IMR-90 (cell line): Measurements from ENCODE around the gene MGAT1. TPM values are rescaled to one million over a fixed set of nuclear protein-coding genes. Genes with fewer than 3 reads are reported as not detected.

Experiments used
- ATAC-seq: fragments of 200-7000 bp; cut with Tn5 transposase; 2 replicates; pipeline ENCODE4 v1.9.1; 2020; ENCODE audit warnings: low read depth, mild to moderate bottlenecking, moderate library complexity
- BruUV-seq: library from RNA; stranded (reverse); fragments of 400-500 nt; replicated peaks from 2 replicates; lab custom pipeline; 2021; lab: Mats Ljungman, UMichigan
- CTCF ChIA-PET: fragments of 300-600 bp; formaldehyde crosslinking; extraction: SDS; loops from one replicate; lab custom pipeline; 2021; ENCODE audit warnings: antibody characterized with exemption; lab: Yijun Ruan, JAX
- POLR2A ChIA-PET: fragments of 300-600 bp; sonication (Branson Sonifier 250); formaldehyde crosslinking; loops from one replicate; lab custom pipeline; 2022; ENCODE audit warnings: antibody characterized with exemption; ENCODE audit not compliant: unreplicated experiment; lab: Charles Lee
- DNase-seq: peaks from one replicate; pipeline ENCODE4 v3.0.0; 2013
- H2AFZ ChIP-seq: replicated peaks from 2 replicates; pipeline ENCODE3; 2013; ENCODE audit warnings: low read length, mild to moderate bottlenecking; ENCODE audit not compliant: poor library complexity
- H2AK5ac ChIP-seq: 2 replicates; pipeline ENCODE4 v1.6.1; 2013; ENCODE audit warnings: low read depth, low read length, inconsistent platforms
- H2AK9ac ChIP-seq: replicated peaks from 2 replicates; pipeline ENCODE3; 2013; ENCODE audit warnings: mild to moderate bottlenecking, low read depth, low read length, moderate library complexity; ENCODE audit not compliant: poor library complexity
- H2BK120ac ChIP-seq: 2 replicates; pipeline ENCODE4 v1.6.1; 2013; ENCODE audit warnings: low read depth, low read length, inconsistent platforms
- H2BK15ac ChIP-seq: 3 replicates; pipeline ENCODE4 v1.6.1; 2013; ENCODE audit warnings: low read depth, low read length, inconsistent platforms
- H2BK20ac ChIP-seq: 2 replicates; pipeline ENCODE4 v1.6.1; 2013; ENCODE audit warnings: low read depth, mild to moderate bottlenecking, inconsistent platforms, low read length, moderate library complexity
- H2BK5ac ChIP-seq: 2 replicates; pipeline ENCODE4 v1.6.1; 2013; ENCODE audit warnings: mild to moderate bottlenecking, low read depth, low read length, inconsistent platforms; ENCODE audit not compliant: poor library complexity, severe bottlenecking
- H3K14ac ChIP-seq: replicated peaks from 2 replicates; pipeline ENCODE4 v1.6.1; 2013; ENCODE audit warnings: low read depth, low read length, inconsistent platforms
- H3K18ac ChIP-seq: 2 replicates; pipeline ENCODE4 v1.6.1; 2013; ENCODE audit warnings: low read depth, low read length, control low read depth
- H3K23ac ChIP-seq: 2 replicates; pipeline ENCODE4 v1.6.1; 2013; ENCODE audit warnings: low read depth, low read length, inconsistent platforms
- H3K27ac ChIP-seq: 2 replicates; pipeline ENCODE4 v1.5.1; 2013; ENCODE audit warnings: mild to moderate bottlenecking, control low read depth, low read length; ENCODE audit not compliant: insufficient read depth
- H3K27me3 ChIP-seq: 2 replicates; pipeline ENCODE4 v1.6.1; 2013; ENCODE audit warnings: low read length; ENCODE audit not compliant: control insufficient read depth, insufficient read depth
- H3K36me3 ChIP-seq: 2 replicates; pipeline ENCODE4 v1.6.1; 2013; ENCODE audit warnings: low read length, mixed read lengths; ENCODE audit not compliant: control insufficient read depth, insufficient read depth
- H3K4ac ChIP-seq: 2 replicates; pipeline ENCODE4 v1.6.1; 2013; ENCODE audit warnings: low read depth, low read length, inconsistent platforms
- H3K4me1 ChIP-seq: 2 replicates; pipeline ENCODE4 v1.6.1; 2013; ENCODE audit warnings: low read length, mixed read lengths; ENCODE audit not compliant: control insufficient read depth, insufficient read depth
- H3K4me2 ChIP-seq: 2 replicates; pipeline ENCODE4 v1.6.1; 2013; ENCODE audit warnings: low read depth, mild to moderate bottlenecking, control low read depth, low read length, moderate library complexity
- H3K4me3 ChIP-seq: 2 replicates; pipeline ENCODE4 v1.5.1; 2013; ENCODE audit warnings: low read depth, mild to moderate bottlenecking, control low read depth, low read length, moderate library complexity; ENCODE audit not compliant: insufficient read depth
- H3K56ac ChIP-seq: 2 replicates; pipeline ENCODE4 v1.6.1; 2013; ENCODE audit warnings: low read length, inconsistent platforms; ENCODE audit not compliant: insufficient read depth; ENCODE audit errors: extremely low read depth
- H3K79me1 ChIP-seq, 2 experiments: 2 replicates each; pipeline ENCODE4 v1.6.1; 2013; ENCODE audit warnings: low read length in 2 of 2, inconsistent platforms in 1 of 2, low read depth in 1 of 2
- H3K9ac ChIP-seq: 2 replicates; pipeline ENCODE4 v1.6.1; 2013; ENCODE audit warnings: low read depth, low read length, control low read depth
- H3K9me1 ChIP-seq: 2 replicates; pipeline ENCODE4 v1.6.1; 2013; ENCODE audit warnings: low read length, inconsistent platforms; ENCODE audit not compliant: insufficient read depth
- H3K9me3 ChIP-seq: 2 replicates; pipeline ENCODE4 v1.6.1; 2013; ENCODE audit warnings: low read length; ENCODE audit not compliant: control insufficient read depth, insufficient read depth
- H4K20me1 ChIP-seq: 2 replicates; pipeline ENCODE4 v1.6.1; 2013; ENCODE audit warnings: low read length, inconsistent platforms; ENCODE audit not compliant: insufficient read depth
- H4K5ac ChIP-seq: 2 replicates; pipeline ENCODE4 v1.6.1; 2013; ENCODE audit warnings: mild to moderate bottlenecking, low read depth, low read length, control low read depth
- H4K8ac ChIP-seq, 2 experiments: 2 replicates each; pipeline ENCODE4 v1.6.1; 2013; ENCODE audit warnings: low read depth in 2 of 2, low read length in 2 of 2, control low read depth in 1 of 2, inconsistent platforms in 1 of 2
- H4K91ac ChIP-seq: 2 replicates; pipeline ENCODE4 v1.6.1; 2013; ENCODE audit warnings: low read depth, low read length, inconsistent platforms; ENCODE audit not compliant: insufficient read depth
- CEBPB ChIP-seq: IDR thresholded peaks from 2 replicates; pipeline ENCODE4 v1.6.1; 2012; ENCODE audit warnings: low read depth, low read length, improper control_type of control experiment
- CHD1 ChIP-seq: IDR thresholded peaks from 2 replicates; pipeline ENCODE4 v1.6.1; 2012; ENCODE audit warnings: low read depth, low read length, improper control_type of control experiment
- NFE2L2 ChIP-seq: fragments of 150-350 bp; IDR thresholded peaks from 2 replicates; pipeline ENCODE4 v1.6.1; 2016; ENCODE audit warnings: low read depth, mild to moderate bottlenecking, low read length
- WGBS, 2 experiments: methylation state at CpG; one replicate each; pipeline versions ENCODE4 v1.1.5 to v1.1.7; 2013; ENCODE audit warnings: missing lambda C conversion rate in 2 of 2; ENCODE audit not compliant: insufficient read length in 1 of 2; ENCODE audit errors: extremely low coverage in 2 of 2; 5-methylcytosine and 5-hydroxymethylcytosine counted together
- dilution Hi-C: fragments of 300-500 bp; cut with HindIII; formaldehyde crosslinking; loops from one replicate; pipeline ENCODE4 v1.14.3; 2018; ENCODE audit warnings: low sequenced_read_pairs; ENCODE audit not compliant: unreplicated experiment
- in situ Hi-C: fragments of 300-500 bp; cut with MboI; formaldehyde crosslinking; loops from 3 replicates; pipeline ENCODE4 v1.14.3; 2019; ENCODE audit warnings: low sequenced_read_pairs, inconsistent platforms, mixed read lengths
- intact Hi-C: fragments of 100-400 bp; cut with micrococcal nuclease; formaldehyde crosslinking; loops from 2 replicates; pipeline ENCODE4 v1.10.0; 2022
- polyA plus RNA-seq, 3 experiments: library from polyadenylated mRNA; depleted of rRNA; stranded (reverse); fragments of >200 nt; gene quantifications; 2 replicates each; pipeline ENCODE4 v1.2.3, GENCODE V29; 2012; ENCODE audit warnings: low replicate concordance in 1 of 3
- total RNA-seq: library from RNA; depleted of rRNA; stranded (reverse); fragments of >200 nt; gene quantifications from 2 replicates; pipeline ENCODE4 v1.2.3, GENCODE V29; 2012

Gene MGAT1
- total and polyA plus RNA-seq, 2 of the 4 experiments (the other 2 are of a cell fraction) = 56.3 to 141 TPM

DNA sequence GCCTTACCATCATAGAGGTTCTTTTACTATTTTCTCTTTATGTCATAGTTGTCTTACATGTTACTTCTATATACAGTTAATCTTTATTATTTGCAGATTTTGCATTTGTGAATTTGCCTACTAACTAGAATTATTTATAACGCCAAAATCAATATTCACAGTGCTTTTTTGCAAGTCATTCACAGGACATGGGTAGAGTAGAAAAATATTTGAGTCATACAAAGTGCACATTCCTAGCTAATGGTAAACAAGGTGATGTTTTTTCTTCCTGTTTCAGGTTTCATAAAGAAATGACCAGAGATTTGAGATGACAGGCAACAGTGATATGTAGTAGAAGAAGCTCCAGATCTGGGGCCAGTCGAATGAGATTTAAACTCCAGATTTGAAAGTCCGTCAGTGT lies 32.8 kb downstream of the MGAT1 start:
- Histone ChIP-seq H3K4me1 (no peaks in the 10 kb centered on the region), H4K8ac (no peak overlapping the region), H3K9ac (no peak overlapping the region), H4K20me1 (no peaks in the 10 kb centered on the region), H2AFZ (no peak overlapping the region), H3K4me3 (no peak overlapping the region), H3K9me3 (no peaks in the 10 kb centered on the region), H2BK20ac (no peak overlapping the region), H3K27ac (no peak overlapping the region), H3K4me2 (no peak overlapping the region), H3K23ac (no peak overlapping the region), H2BK15ac (no peak overlapping the region), H3K27me3 (no peaks in the 10 kb centered on the region), H3K79me1 (no peaks in the 10 kb centered on the region), H2AK5ac (no peak overlapping the region), H3K18ac (no peak overlapping the region), H3K9me1 (no peaks in the 10 kb centered on the region), H2AK9ac (no peak overlapping the region), H3K14ac (no peak overlapping the region), H2BK5ac (no peak overlapping the region), H2BK120ac (no peak overlapping the region), H4K91ac (no peak overlapping the region), H4K5ac (no peak overlapping the region), H3K36me3 (no peaks in the 10 kb centered on the region), H3K4ac (no peak overlapping the region), H3K56ac (no peak overlapping the region)
- TF ChIP-seq NFE2L2 (peak; percentile 48; the same call in 1 of the 2 replicates), CHD1 (no peak), CEBPB (no peak)
- POLR2A ChIA-PET = no interaction called here
- DNase-seq (no peak), ATAC-seq (no peak)
- CTCF ChIA-PET = no interaction called here
- no CpG with 5 or more reads among the region's 3 CpGs for WGBS, 2 experiments
- in situ Hi-C loops (no loop called here), dilution Hi-C loops (no loop called here), intact Hi-C loops (no loop called here)
- no TSS peak for BruUV-seq
